ENCODE results near the gene GLYR1. TPM values are rescaled to one million over a fixed set of nuclear protein-coding genes. Genes with fewer than 3 reads are reported as not detected.

GLYR1 gene
- polyA plus RNA-seq, 2 of the 4 experiments (the other 2 are of a cell fraction): 37.1 to 55.1 TPM

DNA sequence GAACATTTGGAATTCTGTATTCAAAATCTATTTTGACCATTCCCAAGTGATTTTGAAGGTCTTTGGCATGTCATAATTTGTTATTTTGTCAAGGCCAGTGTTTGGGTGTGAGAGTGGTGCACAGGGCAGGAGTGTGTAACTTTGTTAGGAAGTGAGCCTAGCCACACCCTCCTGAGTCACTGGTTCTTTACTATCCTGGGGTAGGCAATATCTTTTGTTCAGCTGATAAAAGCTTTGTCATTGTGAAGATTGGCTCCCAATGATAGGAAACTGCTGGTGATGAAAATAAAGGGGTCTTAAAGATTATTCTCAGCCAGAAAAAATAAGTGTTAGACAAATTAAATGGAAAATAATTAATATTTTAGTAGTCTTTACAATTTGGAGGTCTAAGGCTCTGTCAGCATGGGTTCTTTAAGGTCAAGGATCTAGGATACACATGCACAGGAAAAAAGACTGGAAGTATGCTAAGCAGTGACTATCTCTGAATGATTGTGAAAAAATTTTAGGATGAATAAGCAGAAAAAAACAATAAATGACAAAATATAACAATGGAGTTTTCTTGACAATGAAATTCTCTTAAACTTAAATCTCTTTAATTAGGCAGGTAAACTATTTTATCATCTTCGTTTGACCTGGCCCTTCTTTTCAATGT, 5.3 kb upstream of the GLYR1 start:
- FAIRE-seq: no peak
- no peaks in the 10 kb centered on the region for H3K9me3 ChIP-seq
- 72% methylated on average over 1 of the region's 1 CpG for WGBS (ENCODE audit: missing lambda C conversion rate)
- no peak for ATAC-seq
- H3K4me3 ChIP-seq: no peak overlapping the region
- peaks cover 41% of the 10 kb centered on the region for H3K4me1 ChIP-seq
- no peak for TF ChIP-seq FOSL2 (IDR thresholded peaks at IDR 0.05)
- 0 out of 2 replicates have a peak, but pooled peaks have one; percentile 18 for TF ChIP-seq FOSL2 (CRISPR knock-in tag; IDR thresholded peaks at IDR 0.05)
- TF ChIP-seq RAD21 (conservative IDR thresholded peaks at IDR 0.05 in 1 of 2, IDR thresholded peaks at IDR 0.05 in 1 of 2): no peak
- ChIA-PET CTCF (interaction anchor here (0.7 kb wide), 1 partner anchor 104 kb away, joined by 3 read pairs; no protein-coding TSS in a partner anchor), POLR2A (no interaction called here)
- peak overlapping the region; percentile 59 for H3K4me2 ChIP-seq
- H3K27ac ChIP-seq: peak overlapping the region; percentile 29 to 42; a peak in 3 of 6 replicates
- peak; percentile 27 to 51 for DNase-seq (ENCODE audit: low read depth in 1 of 2, low spot score in 1 of 2)

DNA sequence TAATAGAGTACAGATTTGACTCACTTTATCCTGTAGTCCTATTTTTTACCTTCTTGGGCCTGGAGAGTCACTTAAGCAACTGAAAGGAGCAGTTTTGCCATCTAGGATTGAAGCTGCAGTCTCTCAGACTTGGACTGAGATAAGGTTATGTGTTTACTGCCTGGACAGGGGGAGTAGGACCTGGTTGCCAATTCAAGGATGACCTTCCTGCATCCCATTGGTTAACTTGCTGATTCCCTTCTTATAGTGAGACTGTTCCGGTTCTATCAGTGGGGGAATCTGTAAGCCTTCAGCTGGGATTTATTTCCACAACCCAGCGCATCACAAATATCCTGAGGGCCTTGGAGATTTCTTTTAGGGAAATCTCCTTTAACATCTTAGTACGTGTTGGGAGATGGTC, 3.1 kb upstream of the GLYR1 start:
- 86% methylated on average over 3 of the region's 3 CpGs for WGBS (ENCODE audit: missing lambda C conversion rate)
- ChIA-PET CTCF (interaction anchor here (0.6 to 1.9 kb wide), 3 partner anchors 19 to 106 kb away, joined by 3 to 11 read pairs (median 3); no protein-coding TSS in a partner anchor), POLR2A (interaction anchor here (0.6 kb wide), 1 partner anchor 11 kb away, joined by 3 read pairs; no protein-coding TSS in a partner anchor)
- TF ChIP-seq PHF8 (IDR thresholded peaks at IDR 0.05; ENCODE audit: borderline replicate concordance, low read depth) (no peak), RNF2 (IDR thresholded peaks at IDR 0.05; ENCODE audit: borderline replicate concordance, low read depth) (no peak), SREBF2 (IDR thresholded peaks at IDR 0.05) (no peak), ZNF302 (CRISPR knock-in tag; IDR thresholded peaks at IDR 0.05) (no peak), NPAS2 (CRISPR knock-in tag; IDR thresholded peaks at IDR 0.05; ENCODE audit: borderline replicate concordance) (no peak), ZSCAN20 (CRISPR knock-in tag; IDR thresholded peaks at IDR 0.05) (no peak), EHMT2 (IDR thresholded peaks at IDR 0.05; ENCODE audit: low read depth) (no peak), ESRRA (IDR thresholded peaks at IDR 0.05; ENCODE audit: borderline replicate concordance, low read length) (no peak), POLR2AphosphoS2 (conservative IDR thresholded peaks at IDR 0.05; ENCODE audit: low read length) (no peak), MAFK (IDR thresholded peaks at IDR 0.05; ENCODE audit: partially characterized antibody) (no peak), ATOH8 (CRISPR knock-in tag; IDR thresholded peaks at IDR 0.05; ENCODE audit: low read depth) (no peak), HOXB13 (CRISPR knock-in tag; IDR thresholded peaks at IDR 0.05; ENCODE audit: low read depth) (no peak)
- TF ChIP-seq, protein P1, sequence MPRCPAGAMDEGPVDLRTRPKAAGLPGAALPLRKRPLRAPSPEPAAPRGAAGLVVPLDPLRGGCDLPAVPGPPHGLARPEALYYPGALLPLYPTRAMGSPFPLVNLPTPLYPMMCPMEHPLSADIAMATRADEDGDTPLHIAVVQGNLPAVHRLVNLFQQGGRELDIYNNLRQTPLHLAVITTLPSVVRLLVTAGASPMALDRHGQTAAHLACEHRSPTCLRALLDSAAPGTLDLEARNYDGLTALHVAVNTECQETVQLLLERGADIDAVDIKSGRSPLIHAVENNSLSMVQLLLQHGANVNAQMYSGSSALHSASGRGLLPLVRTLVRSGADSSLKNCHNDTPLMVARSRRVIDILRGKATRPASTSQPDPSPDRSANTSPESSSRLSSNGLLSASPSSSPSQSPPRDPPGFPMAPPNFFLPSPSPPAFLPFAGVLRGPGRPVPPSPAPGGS (IDR thresholded peaks at IDR 0.05): no peak
- Histone ChIP-seq H3K27ac (no peak overlapping the region), H3K4me2 (peak overlapping the region; percentile 92), H3K4me1 (peaks cover 50% of the 10 kb centered on the region), H3K4me3 (no peak overlapping the region), H3K9me3 (no peaks in the 10 kb centered on the region)
- ATAC-seq: no peak
- DNase-seq (ENCODE audit: low read depth in 1 of 2, low spot score in 1 of 2): no peak
- FAIRE-seq: no peak

GRCh38 chr16:4847774-4848587, 893 bp upstream of the GLYR1 start:
- DNase-seq (ENCODE audit: low read depth in 1 of 2, low spot score in 1 of 2) (peak; percentile 41 to 45), ATAC-seq (peak; percentile 39 to 43), FAIRE-seq (no peak)
- Histone ChIP-seq H3K4me2 (peak overlapping the region; percentile 92), H3K4me3 (peak overlapping the region; percentile 87), H3K27ac (peak overlapping the region; percentile 85 to 96), H3K4me1 (peaks cover 52% of the 10 kb centered on the region), H3K9me3 (no peaks in the 10 kb centered on the region)
- no peak for TF ChIP-seq RFX5 (IDR thresholded peaks at IDR 0.05)
- 0 out of 2 replicates have a peak, but pooled peaks have one; percentile 60 for TF ChIP-seq PHF8 (IDR thresholded peaks at IDR 0.05; ENCODE audit: borderline replicate concordance, low read depth)
- 0% methylated on average over 12 of the region's 83 CpGs for WGBS (ENCODE audit: missing lambda C conversion rate)
- POLR2A ChIA-PET: interaction anchor here (0.6 to 1.6 kb wide), 6 partner anchors 31 to 114 kb away, joined by 3 to 7 read pairs (median 3); partner anchors contain the start of genes ANKS3, DNAAF8, ROGDI and SEC14L5
- CTCF ChIA-PET: interaction anchor here (0.6 to 1.6 kb wide), 4 partner anchors 12 to 1469 kb away, joined by 3 to 5 read pairs (median 4); no protein-coding TSS in a partner anchor

Data from A549 (cell line).